Fibroblast of skin of scalp (primary cell): ENCODE measurements around the gene BAG5.
"Not testable (repeated sequence)": the region's sequence is repeated elsewhere in the genome, so short reads cannot be mapped to it uniquely, and the experiment has no call there.

Experiments
- DNase-seq: peaks from one replicate; pipeline ENCODE4 v3.0.0-alpha.2; 2013

The BAG5 gene

GRCh38 chr14:103533137-103533998 is 29.1 kb downstream of the BAG5 start:
- no peak for DNase-seq

DNA sequence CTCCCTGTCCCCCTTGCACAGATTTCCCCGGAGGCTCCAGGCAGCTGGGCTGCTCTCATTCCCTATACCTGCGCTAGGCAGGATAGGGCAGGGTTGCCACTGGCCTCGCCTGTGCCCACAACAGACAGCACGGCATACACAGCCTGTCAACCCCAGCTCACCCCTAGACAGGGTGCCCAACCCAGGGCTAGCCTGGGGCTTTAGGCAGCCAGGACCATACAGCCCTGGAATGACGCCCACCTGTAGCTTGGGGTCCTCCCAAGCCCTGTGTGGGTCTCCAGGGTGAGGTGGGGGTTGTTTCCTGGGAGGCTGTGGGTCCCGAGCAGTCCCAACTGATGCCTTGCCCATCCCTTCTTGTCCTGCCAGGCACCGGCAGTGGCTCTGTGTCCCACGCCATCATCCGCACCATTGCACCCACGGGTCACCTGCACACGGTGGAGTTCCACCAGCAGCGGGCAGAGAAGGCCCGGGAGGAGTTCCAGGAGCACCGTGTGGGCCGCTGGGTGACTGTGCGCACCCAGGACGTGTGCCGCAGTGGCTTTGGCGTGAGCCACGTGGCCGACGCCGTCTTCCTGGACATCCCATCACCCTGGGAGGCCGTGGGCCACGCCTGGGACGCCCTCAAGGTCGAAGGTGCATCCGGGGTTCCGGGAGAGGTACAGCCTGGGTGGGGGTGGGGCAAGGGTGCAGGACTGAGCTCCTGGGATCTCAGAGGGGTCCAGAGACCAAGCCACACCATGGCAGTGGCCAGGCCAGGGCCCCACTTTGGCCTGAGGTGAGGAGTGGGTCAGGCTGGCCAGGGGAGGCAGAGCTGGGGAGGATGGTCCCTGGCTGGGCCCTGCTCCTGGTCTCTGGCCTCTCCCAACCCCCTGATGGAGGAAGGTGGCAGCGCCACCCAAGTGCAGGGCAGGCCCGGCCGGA is 30.0 kb downstream of the BAG5 start:
- no peak for DNase-seq

DNA sequence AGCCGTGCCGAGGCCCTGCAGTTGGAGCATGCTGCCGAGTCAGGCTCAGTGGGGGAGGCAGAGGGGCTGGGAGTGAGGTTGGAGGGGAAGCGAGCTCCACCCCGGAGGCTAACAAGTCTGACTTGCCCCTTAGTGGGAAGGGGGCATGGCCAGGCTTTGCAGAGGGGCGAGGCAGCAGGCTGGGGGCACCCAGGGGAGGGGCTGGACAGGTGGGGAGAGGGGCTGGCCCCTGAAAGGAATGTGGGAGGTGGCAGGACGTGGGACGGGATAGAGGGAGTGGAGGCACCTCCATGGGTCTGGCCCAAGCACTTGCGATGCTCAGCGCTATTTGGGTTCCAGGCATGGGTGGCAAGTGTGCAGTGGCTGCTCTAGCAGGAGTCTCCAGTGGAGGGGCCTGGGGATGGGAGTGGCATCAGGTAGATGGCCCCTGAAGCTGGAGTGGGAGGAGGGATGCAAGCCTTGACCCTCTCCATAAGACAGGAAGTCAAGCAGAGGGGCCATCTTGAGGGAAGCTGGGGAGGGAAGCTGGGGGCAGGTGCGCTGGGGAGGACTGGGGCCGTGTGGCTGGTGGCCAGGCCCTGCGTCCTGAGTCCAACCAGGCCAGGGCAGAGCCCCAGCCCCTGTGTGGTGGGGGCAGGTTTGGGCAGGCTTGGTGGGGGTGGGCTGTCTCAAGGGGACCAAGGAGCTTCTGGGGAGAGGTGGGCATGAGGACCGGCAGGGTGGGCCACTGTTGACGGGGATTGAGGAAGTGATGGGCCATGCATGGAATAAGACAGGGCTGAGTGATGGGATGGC is 30.8 kb downstream of the BAG5 start:
- DNase-seq = no peak

DNA sequence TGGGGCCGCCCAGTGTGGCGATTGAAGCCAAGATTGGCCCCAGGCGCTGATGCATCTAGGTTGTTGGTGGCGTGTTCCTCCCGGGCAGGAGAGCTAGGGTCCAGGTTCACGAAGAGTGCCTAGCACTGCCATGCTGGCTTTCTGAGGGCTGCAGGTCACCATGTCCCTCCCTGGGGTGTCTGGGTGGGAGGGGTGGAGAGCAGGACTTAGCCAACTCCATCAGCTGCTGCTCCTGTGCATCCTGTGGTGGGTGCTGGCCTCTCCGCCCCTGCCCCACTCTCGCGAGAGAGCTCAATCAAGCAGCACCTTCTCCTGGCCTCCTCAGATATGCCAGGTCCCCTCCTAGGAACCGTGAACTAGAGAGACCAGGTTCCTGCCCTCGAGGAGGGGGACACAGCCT is 31.6 kb downstream of the BAG5 start:
- no peak for DNase-seq

GRCh38 chr14:103530390-103530789 is 32.1 kb downstream of the BAG5 start:
- DNase-seq = no peak

DNA sequence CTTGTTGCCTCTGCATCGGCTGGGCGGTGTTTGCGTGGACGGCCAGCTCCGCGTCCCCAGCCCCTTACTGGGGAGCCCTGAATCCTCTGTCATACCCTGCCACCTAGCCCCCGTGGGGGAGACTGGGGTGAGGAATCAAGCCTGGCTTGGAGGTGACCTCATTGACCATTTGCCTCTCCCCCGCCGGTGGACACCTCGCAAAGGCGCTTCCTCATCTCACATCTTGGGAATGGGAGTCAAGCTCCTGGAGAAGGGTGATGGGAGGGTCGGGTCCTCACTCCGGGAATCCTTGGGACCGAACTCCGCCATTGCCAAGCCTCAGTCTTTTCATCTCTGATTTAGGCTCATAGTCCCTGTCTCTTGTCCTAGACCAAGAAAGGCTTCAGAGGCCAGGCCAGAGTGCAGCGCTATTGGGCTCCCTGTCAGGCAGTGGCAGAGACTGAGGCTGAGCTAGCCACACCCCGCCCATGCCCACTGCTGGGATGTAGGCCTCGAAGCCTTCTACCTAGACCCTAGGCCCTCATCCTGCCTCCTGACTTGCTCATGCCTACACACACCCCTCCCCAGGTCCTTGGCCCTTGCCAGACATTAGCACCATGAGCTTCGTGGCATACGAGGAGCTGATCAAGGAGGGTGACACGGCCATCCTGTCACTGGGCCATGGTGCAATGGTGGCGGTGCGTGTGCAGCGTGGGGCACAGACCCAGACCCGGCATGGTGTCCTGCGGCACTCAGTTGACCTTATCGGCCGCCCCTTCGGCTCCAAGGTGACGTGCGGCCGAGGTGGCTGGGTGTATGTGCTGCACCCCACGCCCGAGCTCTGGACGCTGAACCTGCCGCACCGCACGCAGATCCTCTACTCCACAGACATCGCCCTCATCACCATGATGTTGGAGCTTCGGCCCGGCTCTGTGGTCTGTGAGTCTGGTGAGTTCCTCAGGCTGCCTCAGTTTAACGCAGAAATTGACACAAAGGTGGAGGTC is 32.8 kb downstream of the BAG5 start:
- DNase-seq = no peak

GRCh38 chr14:103528587-103529382 is 33.7 kb downstream of the BAG5 start, which contains the start of gene TRMT61A:
TSS of gene TRMT61A (plus strand) at chr14:103529196. CDS start at chr14:103529979, 783 bp downstream.
- peak; percentile 90 for DNase-seq

- no peak for DNase-seq
Observed at GRCh38 chr14:103528146-103528586, 34.3 kb downstream of the BAG5 start.

DNA sequence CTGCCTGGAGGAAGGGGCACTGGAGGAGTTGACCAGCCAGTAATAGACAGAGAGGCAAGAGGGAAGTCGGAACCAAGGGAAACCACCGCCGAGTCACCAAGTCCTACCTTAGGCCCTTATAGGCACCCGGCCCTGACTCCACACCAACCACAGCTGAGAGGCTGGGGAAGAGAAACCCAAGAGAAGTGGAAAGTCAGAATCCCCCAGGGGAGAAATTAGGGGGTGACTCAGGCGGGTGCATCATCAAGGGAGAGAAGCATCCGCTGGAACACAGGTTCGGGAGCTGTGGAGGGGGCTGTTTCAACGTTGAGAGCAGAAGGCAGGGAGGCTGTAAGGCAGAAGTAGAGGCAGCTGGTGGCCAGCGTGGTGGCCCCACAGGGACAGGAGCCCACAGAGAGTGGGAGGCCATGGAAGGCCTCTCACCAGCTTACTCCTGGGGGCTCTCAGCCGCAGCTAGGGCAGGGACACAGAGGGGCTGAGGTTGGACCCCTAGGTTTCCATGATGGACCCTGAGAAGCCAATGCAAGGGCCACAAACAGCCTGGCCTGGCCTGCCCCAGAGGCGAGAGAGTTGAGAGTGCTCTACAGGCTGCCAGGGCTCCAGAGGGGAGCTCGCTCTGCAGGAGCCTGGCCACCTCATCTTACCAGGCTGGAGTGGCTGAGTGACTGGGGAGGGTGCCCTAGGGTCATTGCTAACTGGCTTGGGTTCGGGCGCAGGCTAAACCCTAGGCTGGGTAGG is 34.9 kb downstream of the BAG5 start:
- peak; percentile 60 for DNase-seq

GRCh38 chr14:103526914-103527248 is 35.6 kb downstream of the BAG5 start:
- no peak for DNase-seq

GRCh38 chr14:103526247-103526913 is 36.1 kb downstream of the BAG5 start:
- no peak for DNase-seq

DNA sequence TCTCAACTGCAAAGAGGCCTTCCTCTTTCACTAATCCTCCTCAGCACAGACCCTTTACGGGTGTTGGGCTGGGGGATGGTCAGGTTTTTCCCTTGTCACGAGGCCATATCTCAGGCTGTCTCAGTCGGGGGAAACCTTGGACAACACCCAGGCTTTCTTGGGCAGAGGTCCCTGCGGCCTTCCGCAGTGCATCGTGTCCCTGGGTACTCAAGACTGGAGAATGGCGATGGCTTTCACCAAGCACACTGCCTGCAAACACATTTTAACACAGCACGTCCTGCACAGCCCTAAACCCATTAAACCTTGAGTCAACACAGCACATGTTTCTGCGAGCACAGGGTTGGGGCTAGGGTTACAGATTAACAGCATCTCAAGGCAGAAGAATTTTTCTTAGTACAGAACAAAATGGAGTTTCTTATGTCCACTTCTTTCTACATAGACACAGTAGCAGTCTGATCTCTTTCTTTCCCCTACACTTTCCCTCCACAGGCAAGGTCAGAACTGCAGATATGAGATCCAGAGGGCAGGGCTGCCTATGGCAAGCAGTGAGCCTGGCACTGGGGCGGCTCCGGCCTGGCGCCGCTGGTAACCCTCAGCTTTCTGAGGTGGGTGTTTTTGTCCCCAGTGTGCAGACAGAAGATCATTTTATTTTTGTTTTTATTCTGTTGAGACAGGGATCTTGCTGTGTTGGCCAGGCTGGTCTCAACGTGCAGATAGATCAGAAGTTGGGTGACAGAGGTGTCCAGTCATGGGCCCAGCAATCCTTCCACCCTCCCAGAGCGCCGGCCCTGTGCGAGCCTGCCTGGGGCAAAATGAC is 36.8 kb downstream of the BAG5 start:
- DNase-seq = not testable (repeated sequence)

DNA sequence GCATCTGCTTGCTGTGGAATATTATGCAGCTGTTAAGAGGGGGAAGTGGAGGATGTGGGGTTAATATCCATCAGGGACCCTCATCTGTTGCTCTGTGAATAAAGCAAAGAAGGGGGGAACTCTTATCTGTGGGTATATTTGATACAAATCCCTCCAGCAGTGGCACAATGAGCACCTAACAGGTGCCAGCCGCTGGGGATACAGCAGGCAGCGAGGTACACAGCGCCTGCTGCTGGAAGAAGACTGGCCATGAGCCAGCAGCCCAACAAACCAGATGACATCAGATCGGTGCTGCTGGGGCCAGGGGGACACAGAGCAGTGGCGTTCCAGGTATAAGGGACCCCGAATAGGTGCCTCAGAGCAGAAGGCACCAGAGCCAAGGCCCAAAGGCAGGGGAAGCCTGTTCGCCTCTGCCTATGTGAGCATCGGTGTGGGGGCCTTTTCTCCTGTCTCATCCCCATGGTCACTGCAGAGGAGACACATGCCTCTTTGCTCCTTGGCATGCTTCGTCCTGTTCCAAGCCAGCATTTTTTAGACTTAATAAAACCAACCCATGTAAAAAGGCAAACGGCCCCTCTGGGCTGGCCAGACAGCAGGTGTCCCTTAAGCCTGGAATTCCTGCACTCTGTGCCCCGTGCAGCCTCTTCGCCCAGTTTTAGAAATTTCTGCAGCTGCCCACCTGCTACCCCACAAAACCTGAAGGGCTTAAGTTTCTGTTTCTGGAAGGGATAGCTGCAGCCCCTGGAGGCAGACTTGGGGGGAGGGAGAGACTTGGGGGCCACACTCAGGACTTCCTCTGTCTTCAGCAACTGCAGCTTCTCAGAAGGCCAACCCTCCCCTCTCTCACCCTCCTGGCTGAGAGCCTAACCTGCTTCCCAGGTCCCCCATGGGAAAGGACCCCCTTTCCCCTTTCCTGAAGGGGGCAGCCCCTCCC is 38.2 kb downstream of the BAG5 start:
- DNase-seq = no peak

DNA sequence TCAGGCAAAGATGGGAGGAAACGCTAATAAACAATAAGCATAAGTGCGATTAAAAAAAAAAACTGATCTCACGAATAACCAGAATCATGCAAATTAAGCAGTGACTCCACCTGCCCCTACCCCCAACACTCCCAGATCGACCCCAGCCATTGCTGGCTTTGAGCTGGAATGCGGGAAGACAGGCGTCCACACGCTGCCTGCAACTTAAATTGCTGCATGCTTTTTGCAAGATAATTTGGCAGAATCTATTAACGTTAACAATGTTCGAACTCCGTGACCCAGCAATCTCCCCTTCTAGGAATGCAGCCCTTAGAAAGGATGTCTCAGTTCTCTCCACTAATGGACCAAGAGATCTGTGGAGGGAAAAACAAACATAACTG is 38.9 kb downstream of the BAG5 start:
- DNase-seq = no peak

DNA sequence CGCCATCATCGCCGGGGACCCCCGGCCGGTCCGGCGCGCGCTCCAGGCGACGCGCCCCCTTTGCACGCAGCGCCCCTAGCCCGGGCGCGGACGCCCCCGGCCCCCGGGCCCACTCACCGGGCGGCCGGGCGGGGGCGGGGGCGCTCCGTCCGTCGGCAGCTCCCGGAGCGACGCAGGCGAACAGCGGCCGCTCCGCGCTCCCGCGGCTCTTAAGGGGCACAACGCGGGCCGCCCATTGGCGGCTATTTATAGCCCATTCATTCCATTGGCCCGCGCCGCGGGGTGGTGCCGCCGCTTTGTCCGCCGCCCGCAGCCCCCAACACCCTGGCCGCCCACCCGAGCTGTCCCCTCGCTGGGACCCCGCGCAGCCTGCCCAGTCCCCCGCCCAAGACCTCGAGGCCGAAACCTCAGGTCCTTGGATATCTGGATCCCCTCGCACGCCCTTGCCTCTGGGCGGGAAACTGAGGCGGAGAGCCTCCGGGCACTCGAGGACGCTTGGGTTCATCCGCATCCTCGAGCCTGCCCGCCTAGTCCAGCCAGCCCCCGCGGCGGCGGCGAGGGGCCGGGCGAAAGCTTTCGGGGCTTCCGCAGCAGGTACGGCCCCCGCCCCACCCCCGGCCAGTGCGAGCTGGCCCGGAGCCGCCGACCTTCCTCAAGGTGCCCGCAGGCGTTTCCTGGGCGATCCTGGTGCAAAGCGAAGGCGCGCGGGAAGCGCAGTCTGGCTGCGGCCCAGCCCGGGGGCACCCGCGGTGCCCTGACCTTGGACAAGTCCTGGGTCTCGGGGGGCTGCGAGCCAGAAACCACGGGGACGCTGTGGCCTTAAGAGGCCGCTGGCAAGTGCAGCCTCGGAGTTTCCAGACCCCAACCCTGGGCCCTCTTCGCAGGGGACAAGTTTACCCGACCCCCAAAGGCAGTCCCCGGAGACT is 39.5 kb downstream of the BAG5 start, which contains the start of gene CKB:
CKB (minus strand) TSS at position 182 of the 926 bp plus-strand sequence. CDS start 337 bp downstream, outside the sequence.
- peak; percentile 58 for DNase-seq
